C4-2B (cell line): ENCODE data around the gene OGA.

ENCODE experiments used
- H3K27ac ChIP-seq: fragments of 450-650 bp; 2 replicates; pipeline ENCODE4 v1.5.1; 2017
- ZFX ChIP-seq: fragments of 450-650 bp; IDR thresholded peaks from 2 replicates; pipeline ENCODE4 v1.6.1; 2017
- TF ChIP-seq, protein P1 (sequence below): fragments of 450-650 bp; conservative IDR thresholded peaks from 2 replicates; pipeline ENCODE4 v1.5.1; 2017; ENCODE audit warnings: mild to moderate bottlenecking

Gene OGA

DNA sequence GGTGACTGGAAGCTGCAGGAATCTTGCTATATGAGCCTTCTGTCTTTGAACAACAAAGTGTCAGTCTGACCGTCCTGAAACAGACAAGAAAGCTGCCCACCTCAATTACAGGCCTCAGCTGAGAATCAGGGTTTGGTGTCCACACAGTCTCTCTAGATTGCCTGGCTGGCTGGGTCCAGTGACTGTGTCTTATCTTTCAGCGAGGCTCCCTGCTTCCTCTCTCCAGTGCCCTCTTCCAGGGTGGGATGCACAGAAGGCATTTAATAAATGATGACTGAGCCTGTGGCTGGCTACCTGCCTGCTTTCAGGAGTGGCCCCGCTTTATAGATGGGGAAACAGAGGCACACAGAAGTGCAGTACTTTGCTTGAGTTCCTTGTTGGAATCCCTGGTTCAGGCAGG, 69.7 kb downstream of the OGA start:
- no peak for TF ChIP-seq ZFX
- TF ChIP-seq, protein P1, sequence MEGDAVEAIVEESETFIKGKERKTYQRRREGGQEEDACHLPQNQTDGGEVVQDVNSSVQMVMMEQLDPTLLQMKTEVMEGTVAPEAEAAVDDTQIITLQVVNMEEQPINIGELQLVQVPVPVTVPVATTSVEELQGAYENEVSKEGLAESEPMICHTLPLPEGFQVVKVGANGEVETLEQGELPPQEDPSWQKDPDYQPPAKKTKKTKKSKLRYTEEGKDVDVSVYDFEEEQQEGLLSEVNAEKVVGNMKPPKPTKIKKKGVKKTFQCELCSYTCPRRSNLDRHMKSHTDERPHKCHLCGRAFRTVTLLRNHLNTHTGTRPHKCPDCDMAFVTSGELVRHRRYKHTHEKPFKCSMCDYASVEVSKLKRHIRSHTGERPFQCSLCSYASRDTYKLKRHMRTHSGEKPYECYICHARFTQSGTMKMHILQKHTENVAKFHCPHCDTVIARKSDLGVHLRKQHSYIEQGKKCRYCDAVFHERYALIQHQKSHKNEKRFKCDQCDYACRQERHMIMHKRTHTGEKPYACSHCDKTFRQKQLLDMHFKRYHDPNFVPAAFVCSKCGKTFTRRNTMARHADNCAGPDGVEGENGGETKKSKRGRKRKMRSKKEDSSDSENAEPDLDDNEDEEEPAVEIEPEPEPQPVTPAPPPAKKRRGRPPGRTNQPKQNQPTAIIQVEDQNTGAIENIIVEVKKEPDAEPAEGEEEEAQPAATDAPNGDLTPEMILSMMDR = no peak
- H3K27ac ChIP-seq = no peak overlapping the region

DNA sequence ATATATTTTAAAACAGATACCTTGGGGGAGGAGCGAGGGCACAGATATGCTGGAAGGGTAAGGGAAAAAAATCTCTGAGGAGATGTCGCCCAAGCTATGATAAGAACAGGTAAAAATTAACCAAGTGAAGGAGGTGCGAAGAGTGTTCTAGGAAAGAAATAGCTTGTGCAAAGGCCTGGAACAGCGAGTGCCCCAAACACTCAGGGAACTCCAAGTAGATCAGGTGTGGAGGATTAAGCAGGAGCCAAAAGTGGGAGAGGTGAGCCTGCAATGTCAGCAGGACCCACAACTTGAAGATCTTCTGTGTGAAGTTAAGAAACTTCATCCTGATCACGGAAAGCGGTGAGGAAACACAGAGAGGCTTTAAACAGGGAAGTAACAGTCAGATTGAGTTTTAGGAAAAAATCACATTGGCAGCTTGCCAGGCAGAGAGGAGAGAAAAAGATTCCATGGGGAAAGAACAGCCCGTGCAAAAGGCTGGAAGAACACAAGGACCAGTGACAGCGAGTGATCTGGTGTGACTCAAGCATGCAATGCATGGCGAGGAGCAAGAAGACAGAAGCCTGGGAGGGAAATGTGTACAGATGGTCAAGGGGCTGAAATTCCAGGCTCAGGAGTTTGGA, 73.1 kb downstream of the OGA start:
- H3K27ac ChIP-seq = no peak overlapping the region
- TF ChIP-seq ZFX = no peak
- TF ChIP-seq, protein P1 = no peak

DNA sequence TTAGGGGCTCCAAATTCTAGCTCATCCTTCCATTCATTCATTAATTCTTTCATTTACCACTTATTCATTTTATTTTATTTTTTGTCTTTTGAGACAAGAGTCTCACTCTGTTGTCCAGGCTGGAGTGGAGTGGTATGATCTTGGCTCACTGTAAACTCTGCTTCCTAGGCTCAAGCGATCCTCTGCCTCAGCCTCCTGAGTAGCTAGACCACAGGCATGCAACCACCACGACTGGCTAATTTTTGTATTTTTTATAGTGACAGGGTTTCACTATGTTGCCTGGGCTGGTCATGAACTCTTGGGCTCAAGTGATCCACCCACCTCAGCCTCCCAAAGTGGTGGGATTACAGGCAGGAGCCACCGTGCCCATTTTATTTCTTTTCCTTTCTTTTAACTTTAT, 74.0 kb downstream of the OGA start:
- TF ChIP-seq, protein P1 = no peak
- TF ChIP-seq ZFX = no peak
- no peak overlapping the region for H3K27ac ChIP-seq

DNA sequence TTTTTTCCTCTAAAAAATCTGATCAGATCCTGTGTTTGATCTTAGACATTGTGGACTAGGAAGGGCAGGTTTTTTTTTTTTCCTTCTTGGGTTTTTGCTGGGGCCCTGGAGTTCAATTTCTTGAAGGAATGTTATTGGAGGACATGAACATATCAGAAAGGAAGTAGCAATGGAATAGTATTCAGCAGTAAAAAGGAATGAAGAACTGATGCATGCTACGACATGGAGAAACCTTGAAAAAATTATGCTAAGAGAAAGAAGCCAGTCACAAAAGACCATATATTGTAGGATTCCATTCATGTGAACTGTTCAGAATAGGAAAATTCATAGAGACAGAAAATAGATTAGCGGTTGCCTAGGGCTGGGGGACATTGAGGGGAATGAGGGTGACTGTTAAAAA, 76.3 kb downstream of the OGA start:
- no peak overlapping the region for H3K27ac ChIP-seq
- TF ChIP-seq, protein P1 = no peak
- no peak for TF ChIP-seq ZFX

DNA sequence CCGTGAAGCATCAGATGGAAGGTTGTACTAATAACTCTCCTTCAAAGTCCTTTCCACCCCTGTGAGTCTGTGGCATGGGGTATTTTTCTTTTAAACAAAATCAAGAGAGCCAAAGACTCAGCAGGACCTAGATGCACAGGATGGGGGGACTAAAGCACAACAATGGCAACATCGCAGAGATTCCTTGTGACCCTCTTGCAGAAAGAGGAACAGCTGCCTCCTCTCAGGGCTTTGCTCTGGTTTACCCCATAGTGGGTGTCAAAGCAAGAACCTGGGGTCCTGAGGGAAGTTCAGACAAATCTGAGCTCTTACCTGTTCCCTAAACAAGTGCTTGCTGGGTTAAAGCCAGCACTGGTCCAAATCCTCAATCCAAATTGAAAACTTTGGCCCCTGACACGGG, 81.6 kb downstream of the OGA start:
- H3K27ac ChIP-seq = no peak overlapping the region
- TF ChIP-seq ZFX = no peak
- TF ChIP-seq, protein P1 = no peak
